Measurements from ENCODE around the gene SND1. TPM values are rescaled to one million over a fixed set of nuclear protein-coding genes. Genes with fewer than 3 reads are reported as not detected.

SND1 gene
- total RNA-seq, 3 donors from 2014 or later: 260 to 267 (median 267) TPM

- peaks cover 11% of the 10 kb centered on the region for H3K4me1 Mint-ChIP-seq (ENCODE audit: low read depth)
- ATAC-seq: no peak
Observed at GRCh38 chr7:128122576-128123290, 470.7 kb downstream of the SND1 start.

GRCh38 chr7:128123291-128124037 lies 471.5 kb downstream of the SND1 start:
- ATAC-seq (no peak), DNase-seq (no peak)
- peaks cover 7% of the 10 kb centered on the region for H3K4me1 Mint-ChIP-seq (ENCODE audit: low read depth)
- H3K36me3 Mint-ChIP-seq (ENCODE audit: insufficient read depth): no peaks in the 10 kb centered on the region
- H3K27me3 Mint-ChIP-seq (ENCODE audit: low read depth): no peaks in the 10 kb centered on the region
- H3K4me3 Mint-ChIP-seq: no peak overlapping the region
- H3K9me3 Mint-ChIP-seq: no peaks in the 10 kb centered on the region

More at GRCh38 chr7:128122576-128123290, 470.7 kb downstream of the SND1 start:
- Mint-ChIP-seq H3K4me3 (no peak overlapping the region), H3K9me3 (no peaks in the 10 kb centered on the region), H3K27me3 (ENCODE audit: low read depth) (no peaks in the 10 kb centered on the region), H3K36me3 (ENCODE audit: insufficient read depth) (no peaks in the 10 kb centered on the region)
- no peak for DNase-seq

GRCh38 chr7:128124786-128125185 lies 472.8 kb downstream of the SND1 start:
- H3K4me1 Mint-ChIP-seq (ENCODE audit: low read depth): peaks cover 6% of the 10 kb centered on the region
- H3K9me3 Mint-ChIP-seq: no peaks in the 10 kb centered on the region
- ATAC-seq (peak in 1 of 2 donors; percentile 50), DNase-seq (no peak)
- no peaks in the 10 kb centered on the region for H3K36me3 Mint-ChIP-seq (ENCODE audit: insufficient read depth)
- H3K4me3 Mint-ChIP-seq: no peak overlapping the region
- H3K27me3 Mint-ChIP-seq (ENCODE audit: low read depth): no peaks in the 10 kb centered on the region

GRCh38 chr7:128125816-128126215 lies 473.8 kb downstream of the SND1 start:
- peaks cover 6% of the 10 kb centered on the region for H3K4me1 Mint-ChIP-seq (ENCODE audit: low read depth)
- ATAC-seq (no peak), DNase-seq (no peak)
- no peak overlapping the region for H3K4me3 Mint-ChIP-seq
- H3K36me3 Mint-ChIP-seq (ENCODE audit: insufficient read depth): no peaks in the 10 kb centered on the region
- no peaks in the 10 kb centered on the region for H3K27me3 Mint-ChIP-seq (ENCODE audit: low read depth)
- no peaks in the 10 kb centered on the region for H3K9me3 Mint-ChIP-seq

GRCh38 chr7:128128401-128128800 lies 476.4 kb downstream of the SND1 start:
- H3K9me3 Mint-ChIP-seq: no peaks in the 10 kb centered on the region
- ATAC-seq: no peak
- peaks cover 6% of the 10 kb centered on the region for H3K27me3 Mint-ChIP-seq (ENCODE audit: low read depth)
- no peaks in the 10 kb centered on the region for H3K36me3 Mint-ChIP-seq (ENCODE audit: insufficient read depth)
- no peak for DNase-seq
- peaks cover 6% of the 10 kb centered on the region for H3K4me1 Mint-ChIP-seq (ENCODE audit: low read depth)
- no peak overlapping the region for H3K4me3 Mint-ChIP-seq

GRCh38 chr7:128129224-128129864 lies 477.4 kb downstream of the SND1 start:
- peaks cover 14% of the 10 kb centered on the region for H3K27me3 Mint-ChIP-seq (ENCODE audit: low read depth)
- ATAC-seq (no peak), DNase-seq (no peak)
- H3K36me3 Mint-ChIP-seq (ENCODE audit: insufficient read depth): no peaks in the 10 kb centered on the region
- H3K4me3 Mint-ChIP-seq: no peak overlapping the region
- H3K4me1 Mint-ChIP-seq (ENCODE audit: low read depth): peaks cover 10% of the 10 kb centered on the region
- H3K9me3 Mint-ChIP-seq: no peaks in the 10 kb centered on the region

GRCh38 chr7:128131115-128131514 lies 479.1 kb downstream of the SND1 start:
- peaks cover 13% of the 10 kb centered on the region for H3K4me1 Mint-ChIP-seq (ENCODE audit: low read depth)
- no peak overlapping the region for H3K4me3 Mint-ChIP-seq
- no peaks in the 10 kb centered on the region for H3K36me3 Mint-ChIP-seq (ENCODE audit: insufficient read depth)
- H3K9me3 Mint-ChIP-seq: no peaks in the 10 kb centered on the region
- peaks cover 22% of the 10 kb centered on the region for H3K27me3 Mint-ChIP-seq (ENCODE audit: low read depth)
- DNase-seq (no peak), ATAC-seq (no peak)

- Mint-ChIP-seq H3K9me3 (no peaks in the 10 kb centered on the region), H3K4me1 (ENCODE audit: low read depth) (peaks cover 15% of the 10 kb centered on the region), H3K36me3 (ENCODE audit: insufficient read depth) (no peaks in the 10 kb centered on the region), H3K4me3 (no peak overlapping the region), H3K27me3 (ENCODE audit: low read depth) (peaks cover 25% of the 10 kb centered on the region)
- DNase-seq (no peak), ATAC-seq (no peak)
Observed at GRCh38 chr7:128131731-128132130, 479.7 kb downstream of the SND1 start.

- peaks cover 30% of the 10 kb centered on the region for H3K27me3 Mint-ChIP-seq (ENCODE audit: low read depth)
- ATAC-seq (no peak), DNase-seq (no peak)
- no peaks in the 10 kb centered on the region for H3K9me3 Mint-ChIP-seq
- no peak overlapping the region for H3K4me3 Mint-ChIP-seq
- H3K4me1 Mint-ChIP-seq (ENCODE audit: low read depth): peaks cover 15% of the 10 kb centered on the region
- no peaks in the 10 kb centered on the region for H3K36me3 Mint-ChIP-seq (ENCODE audit: insufficient read depth)
Observed at GRCh38 chr7:128132426-128133069, 480.6 kb downstream of the SND1 start.

- Mint-ChIP-seq H3K36me3 (ENCODE audit: insufficient read depth) (no peaks in the 10 kb centered on the region), H3K4me3 (peak overlapping the region; percentile 76), H3K27me3 (ENCODE audit: low read depth) (peaks cover 37% of the 10 kb centered on the region)
Observed at GRCh38 chr7:128135159-128135514, 483.1 kb downstream of the SND1 start.

GRCh38 chr7:128135515-128136214 lies 483.7 kb downstream of the SND1 start:
- no peaks in the 10 kb centered on the region for H3K36me3 Mint-ChIP-seq (ENCODE audit: insufficient read depth)
- peaks cover 5% of the 10 kb centered on the region for H3K9me3 Mint-ChIP-seq
- H3K4me3 Mint-ChIP-seq: peak overlapping the region; percentile 78
- ATAC-seq: peak; percentile 94
- peak; percentile 64 for DNase-seq
- H3K27me3 Mint-ChIP-seq (ENCODE audit: low read depth): peaks cover 37% of the 10 kb centered on the region
- H3K4me1 Mint-ChIP-seq (ENCODE audit: low read depth): peaks cover 15% of the 10 kb centered on the region

More at GRCh38 chr7:128135159-128135514, 483.1 kb downstream of the SND1 start:
- Mint-ChIP-seq H3K9me3 (peaks cover 2% of the 10 kb centered on the region), H3K4me1 (ENCODE audit: low read depth) (peaks cover 15% of the 10 kb centered on the region)
- DNase-seq: no peak
- ATAC-seq: no peak

- Mint-ChIP-seq H3K36me3 (ENCODE audit: insufficient read depth) (no peaks in the 10 kb centered on the region), H3K27me3 (ENCODE audit: low read depth) (peaks cover 37% of the 10 kb centered on the region), H3K4me1 (ENCODE audit: low read depth) (peaks cover 15% of the 10 kb centered on the region), H3K4me3 (peak overlapping the region; percentile 78), H3K9me3 (peaks cover 5% of the 10 kb centered on the region)
- no peak for DNase-seq
- ATAC-seq: peak; percentile 27 to 31
Observed at GRCh38 chr7:128136215-128136597, 484.2 kb downstream of the SND1 start.

GRCh38 chr7:128137181-128137580 lies 485.2 kb downstream of the SND1 start:
- H3K9me3 Mint-ChIP-seq: peaks cover 5% of the 10 kb centered on the region
- no peak for ATAC-seq
- no peaks in the 10 kb centered on the region for H3K36me3 Mint-ChIP-seq (ENCODE audit: insufficient read depth)
- peaks cover 37% of the 10 kb centered on the region for H3K27me3 Mint-ChIP-seq (ENCODE audit: low read depth)
- peaks cover 15% of the 10 kb centered on the region for H3K4me1 Mint-ChIP-seq (ENCODE audit: low read depth)
- DNase-seq: no peak
- H3K4me3 Mint-ChIP-seq: no peak overlapping the region

- Mint-ChIP-seq H3K4me3 (no peak overlapping the region), H3K36me3 (ENCODE audit: insufficient read depth) (peaks cover 2% of the 10 kb centered on the region), H3K4me1 (ENCODE audit: low read depth) (peaks cover 10% of the 10 kb centered on the region), H3K9me3 (peaks cover 14% of the 10 kb centered on the region), H3K27me3 (ENCODE audit: low read depth) (peaks cover 29% of the 10 kb centered on the region)
- DNase-seq (no peak), ATAC-seq (no peak)
Observed at GRCh38 chr7:128139406-128139805, 487.4 kb downstream of the SND1 start.
